ENCODE measurements around the gene MRFAP1L1.

DNA sequence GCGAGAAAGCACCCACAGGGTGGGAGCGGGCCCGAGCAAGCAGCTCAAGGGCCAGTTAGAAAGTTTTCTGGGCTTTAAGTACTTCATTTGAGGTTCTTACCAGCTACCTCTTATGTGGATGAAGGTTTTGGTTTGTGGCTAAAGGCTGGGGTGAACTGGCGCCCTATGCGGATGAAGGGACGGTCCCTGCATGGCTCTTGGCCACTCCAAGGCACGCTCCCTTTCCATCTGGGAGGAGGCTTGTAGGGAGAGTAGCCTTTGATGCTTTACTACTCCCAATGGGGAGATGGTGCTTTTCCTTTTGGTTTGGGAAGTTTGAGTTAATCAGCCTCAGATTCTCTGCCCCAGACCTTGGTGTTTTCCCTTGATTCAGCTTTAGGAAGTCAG lies 51.5 kb downstream of the MRFAP1L1 start:
- TF ChIP-seq, protein P1, sequence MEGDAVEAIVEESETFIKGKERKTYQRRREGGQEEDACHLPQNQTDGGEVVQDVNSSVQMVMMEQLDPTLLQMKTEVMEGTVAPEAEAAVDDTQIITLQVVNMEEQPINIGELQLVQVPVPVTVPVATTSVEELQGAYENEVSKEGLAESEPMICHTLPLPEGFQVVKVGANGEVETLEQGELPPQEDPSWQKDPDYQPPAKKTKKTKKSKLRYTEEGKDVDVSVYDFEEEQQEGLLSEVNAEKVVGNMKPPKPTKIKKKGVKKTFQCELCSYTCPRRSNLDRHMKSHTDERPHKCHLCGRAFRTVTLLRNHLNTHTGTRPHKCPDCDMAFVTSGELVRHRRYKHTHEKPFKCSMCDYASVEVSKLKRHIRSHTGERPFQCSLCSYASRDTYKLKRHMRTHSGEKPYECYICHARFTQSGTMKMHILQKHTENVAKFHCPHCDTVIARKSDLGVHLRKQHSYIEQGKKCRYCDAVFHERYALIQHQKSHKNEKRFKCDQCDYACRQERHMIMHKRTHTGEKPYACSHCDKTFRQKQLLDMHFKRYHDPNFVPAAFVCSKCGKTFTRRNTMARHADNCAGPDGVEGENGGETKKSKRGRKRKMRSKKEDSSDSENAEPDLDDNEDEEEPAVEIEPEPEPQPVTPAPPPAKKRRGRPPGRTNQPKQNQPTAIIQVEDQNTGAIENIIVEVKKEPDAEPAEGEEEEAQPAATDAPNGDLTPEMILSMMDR (IDR thresholded peaks at IDR 0.05): no peak
- TF ChIP-seq ZFX (IDR thresholded peaks at IDR 0.05; ENCODE audit: borderline replicate concordance): no peak
